RPMI7951 (cell line): ENCODE data around the gene KCNG3. TPM values are rescaled to one million over a fixed set of nuclear protein-coding genes. Genes with fewer than 3 reads are reported as not detected.
"Not testable (repeated sequence)": the region's sequence is repeated elsewhere in the genome, so short reads cannot be mapped to it uniquely, and the experiment has no call there.

Experiments used
- DNase-seq: peaks from one replicate; pipeline ENCODE4 v3.0.0-alpha.2; 2012; ENCODE audit warnings: low read depth
- total RNA-seq: library from RNA; depleted of rRNA; stranded (reverse); fragments of >200 nt; shearing (Covaris generic); gene quantifications from 2 replicates; pipeline ENCODE4 v1.2.3, GENCODE V29; 2014; rRNA removed

Gene KCNG3
- total RNA-seq, 1 experiment from 2014 or later, result under 0.01 TPM

DNA sequence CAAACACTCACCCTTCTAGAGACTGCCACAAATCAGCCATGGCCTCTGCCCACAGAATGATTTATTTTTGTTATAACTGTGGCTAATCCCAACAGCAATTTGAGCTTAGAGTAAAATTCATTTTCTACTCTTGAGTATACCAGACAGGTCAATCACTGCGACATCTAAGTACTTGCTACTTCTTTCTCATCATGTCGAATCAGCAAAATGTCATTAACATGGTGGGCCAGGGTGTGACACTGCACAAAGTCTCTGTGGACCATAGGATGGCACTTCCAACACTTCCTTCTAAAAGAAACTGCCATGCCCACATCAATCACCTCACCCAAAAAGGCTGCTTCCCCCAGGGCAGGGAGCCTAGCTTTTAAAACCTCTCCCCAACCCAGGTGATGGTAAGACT, 64.4 kb downstream of the KCNG3 start:
- DNase-seq, result no peak

- no peak for DNase-seq
These were observed 68.1 kb downstream of the KCNG3 start for GRCh38 chr2:42425697-42426096.

DNA sequence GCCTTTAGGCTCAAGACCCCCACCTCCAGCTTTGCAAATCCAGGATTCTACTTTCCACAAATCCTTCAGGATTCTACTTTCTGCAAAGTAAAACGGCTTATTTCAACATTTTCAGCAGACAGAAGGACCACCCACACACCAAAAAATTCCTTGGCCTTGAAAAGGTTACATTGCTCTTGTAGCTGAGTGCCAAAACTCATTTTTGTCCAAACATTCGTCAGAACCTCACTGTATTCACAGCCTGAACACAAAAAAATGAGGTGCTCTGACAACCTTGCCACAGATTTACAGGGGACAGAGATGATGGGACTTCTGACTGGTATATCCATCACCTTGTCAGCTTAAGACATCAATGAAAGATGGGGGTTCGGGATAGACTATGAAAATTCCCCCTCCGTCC, 69.7 kb downstream of the KCNG3 start:
- DNase-seq, result no peak

GRCh38 chr2:42421601-42422239, 72.1 kb downstream of the KCNG3 start:
- peak; percentile 16 for DNase-seq

- no peak for DNase-seq
These were observed 72.7 kb downstream of the KCNG3 start for GRCh38 chr2:42421157-42421485.

- no peak for DNase-seq
These were observed 79.1 kb downstream of the KCNG3 start for GRCh38 chr2:42414648-42415047.

GRCh38 chr2:42414158-42414557, 79.6 kb downstream of the KCNG3 start:
- DNase-seq, result no peak

- DNase-seq, result no peak
These were observed 82.9 kb downstream of the KCNG3 start for GRCh38 chr2:42410742-42411514.

GRCh38 chr2:42408009-42408408, 85.8 kb downstream of the KCNG3 start:
- no peak for DNase-seq

- DNase-seq, result no peak
These were observed 86.3 kb downstream of the KCNG3 start for GRCh38 chr2:42407476-42407875.

DNA sequence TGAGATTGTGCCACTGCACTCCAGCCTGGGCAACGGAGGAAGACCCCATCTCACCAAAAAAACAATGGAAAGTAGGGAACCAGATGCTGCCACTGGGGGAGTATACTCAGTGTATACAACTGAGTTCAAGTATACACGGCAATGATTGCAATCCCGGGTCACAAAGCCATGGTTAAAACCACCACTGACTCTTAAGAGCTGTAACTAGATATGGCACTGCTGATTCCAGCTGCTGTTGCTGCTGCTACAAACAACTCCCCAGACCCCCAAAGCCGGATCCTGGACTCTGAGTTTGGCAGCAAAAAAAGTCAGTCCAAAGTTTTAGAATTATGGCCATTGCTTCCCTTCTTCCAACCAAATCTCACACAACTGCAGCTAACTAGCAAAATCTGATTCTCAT, 89.1 kb downstream of the KCNG3 start:
- DNase-seq, result no peak

GRCh38 chr2:42401773-42402172, 92.0 kb downstream of the KCNG3 start:
- no peak for DNase-seq

GRCh38 chr2:42398052-42398451, 95.7 kb downstream of the KCNG3 start:
- not testable (repeated sequence) for DNase-seq

DNA sequence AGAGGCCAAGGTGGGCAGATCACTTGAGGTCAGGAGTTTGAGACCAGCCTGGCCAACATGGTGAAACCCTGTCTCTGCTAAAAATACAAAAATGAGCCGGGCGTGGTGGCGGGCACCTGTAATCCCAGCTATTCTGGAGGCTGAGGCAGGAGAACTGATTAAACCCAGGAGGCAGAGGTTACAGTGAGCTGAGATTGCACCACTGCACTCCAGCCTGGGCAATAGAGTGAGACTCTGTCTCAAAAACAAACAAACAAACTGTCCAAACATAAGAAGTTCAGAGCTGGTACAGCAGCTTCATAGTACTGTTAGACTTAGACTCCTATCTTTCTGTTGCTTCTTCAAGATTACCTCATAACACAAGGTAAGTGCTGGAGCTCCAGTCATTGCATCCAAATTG, 100.5 kb downstream of the KCNG3 start:
- DNase-seq, result not testable (repeated sequence)

DNA sequence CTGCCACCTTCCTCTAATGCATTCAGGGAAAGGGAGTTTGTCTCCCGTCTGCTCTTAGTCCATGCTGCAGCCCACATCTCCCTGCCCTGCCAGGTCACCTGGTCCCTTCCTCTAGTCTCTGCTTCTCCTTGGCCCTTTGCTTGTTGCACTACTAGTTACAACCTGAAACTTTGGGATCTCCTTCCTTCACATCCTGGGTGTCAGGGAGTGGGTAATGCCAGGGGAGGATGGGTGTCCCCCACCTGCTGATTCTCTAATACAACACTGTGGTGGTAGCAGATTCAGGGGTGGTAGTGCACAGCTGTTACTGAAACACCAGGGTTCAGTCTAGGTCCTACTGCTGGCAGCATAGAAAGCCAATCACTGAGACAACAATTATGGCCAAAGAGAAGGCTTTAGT, 101.6 kb downstream of the KCNG3 start:
- no peak for DNase-seq

Other genes with a start within 250 kb of the KCNG3 start
- 188 and 215 TPM in 2 replicates for gene COX7A2L, start 132.8 kb downstream of the KCNG3 start, total RNA-seq
- 22.9 and 28.0 TPM in 2 replicates for gene MTA3, start 74.7 kb upstream of the KCNG3 start, total RNA-seq